CD14-positive monocyte (primary cell): ENCODE results near the gene RAPGEF6. TPM values are rescaled to one million over a fixed set of nuclear protein-coding genes. Genes with fewer than 3 reads are reported as not detected.

Experiments used
- DNase-seq, 3 donors: peaks; one replicate each; pipeline ENCODE4 v3.0.0-alpha.2; 2011 to 2022
- H2AFZ ChIP-seq: 2 replicates; pipeline ENCODE4 v1.6.0; 2012; ENCODE audit warnings: mild to moderate bottlenecking, low read depth, low read length, inconsistent platforms; ENCODE audit not compliant: insufficient read depth, poor library complexity, severe bottlenecking
- H3K27ac ChIP-seq, 2 donors: 1 replicate in 1 of 2; 2 replicates in 1 of 2; pipeline ENCODE4 v1.5.1; 2012 to 2013; ENCODE audit warnings: low read length in 2 of 2, control low read depth in 1 of 2, inconsistent platforms in 1 of 2, low read depth in 1 of 2, mild to moderate bottlenecking in 1 of 2
- H3K27me3 ChIP-seq, 2 donors: one replicate each; pipeline versions ENCODE4 v1.6.0 to v1.6.1; 2011 to 2013; ENCODE audit warnings: low read length in 2 of 2; ENCODE audit not compliant: control insufficient read depth in 2 of 2, insufficient read depth in 2 of 2
- H3K36me3 ChIP-seq, 2 donors: replicated peaks in 1 of 2; 1 replicate in 1 of 2; 2 replicates in 1 of 2; pipeline versions ENCODE4 v1.5.1 to v1.6.1; 2012 to 2013; ENCODE audit warnings: low read length in 2 of 2, control low read depth in 1 of 2, inconsistent platforms in 1 of 2, mild to moderate bottlenecking in 1 of 2; ENCODE audit not compliant: insufficient read depth in 2 of 2, control insufficient read depth in 1 of 2
- H3K4me1 ChIP-seq, 2 donors: 1 replicate in 1 of 2; 2 replicates in 1 of 2; pipeline versions ENCODE4 v1.5.1 to v1.6.1; 2012 to 2013; ENCODE audit warnings: low read length in 2 of 2, control low read depth in 1 of 2, inconsistent platforms in 1 of 2, mild to moderate bottlenecking in 1 of 2, moderate library complexity in 1 of 2; ENCODE audit not compliant: insufficient read depth in 2 of 2, control insufficient read depth in 1 of 2
- H3K4me2 ChIP-seq: replicated peaks from 2 replicates; pipeline ENCODE3; 2012; ENCODE audit warnings: low read length, moderate library complexity, mild to moderate bottlenecking; ENCODE audit not compliant: poor library complexity, severe bottlenecking; ENCODE audit errors: extremely low read depth
- H3K4me3 ChIP-seq, 3 experiments: fragments of 200-600 bp in 1 of 3; sonication (generic) in 1 of 3; replicated peaks in 1 of 3; 1 replicate in 2 of 3; 2 replicates in 1 of 3; pipeline ENCODE4 v1.5.1; 2011 to 2013; ENCODE audit warnings: low read length in 3 of 3, mild to moderate bottlenecking in 3 of 3, control low read depth in 2 of 3, low read depth in 2 of 3, inconsistent platforms in 1 of 3, moderate library complexity in 1 of 3
- H3K79me2 ChIP-seq: 2 replicates; pipeline ENCODE4 v1.6.0; 2012; ENCODE audit warnings: mild to moderate bottlenecking, control low read depth, inconsistent platforms, low read length, moderate library complexity; ENCODE audit not compliant: insufficient read depth
- H3K9ac ChIP-seq: 2 replicates; pipeline ENCODE4 v1.6.0; 2017; ENCODE audit warnings: low read length, mild to moderate bottlenecking; ENCODE audit not compliant: insufficient read depth, poor library complexity, severe bottlenecking
- H3K9me3 ChIP-seq, 2 donors: replicated peaks in 1 of 2; 1 replicate in 1 of 2; 2 replicates in 1 of 2; pipeline versions ENCODE4 v1.5.1 to v1.6.1; 2012 to 2013; ENCODE audit warnings: low read length in 2 of 2, control low read depth in 1 of 2; ENCODE audit not compliant: control insufficient read depth in 1 of 2, insufficient read depth in 1 of 2
- H4K20me1 ChIP-seq: 2 replicates; pipeline ENCODE4 v1.6.0; 2012; ENCODE audit warnings: mild to moderate bottlenecking, low read length, control low read depth, moderate library complexity; ENCODE audit not compliant: insufficient read depth
- H3K27ac Mint-ChIP-seq, 7 donors: one replicate each; pipeline ENCODE4 v1.8.0; 2020; ENCODE audit warnings: mild to moderate bottlenecking in 7 of 7, mixed read lengths in 7 of 7, moderate library complexity in 6 of 7, inconsistent platforms in 2 of 7
- H3K27me3 Mint-ChIP-seq, 3 donors: one replicate each; pipeline ENCODE4 v1.8.0; 2021 to 2022; ENCODE audit warnings: low read depth in 3 of 3, mild to moderate bottlenecking in 3 of 3, mixed read lengths in 3 of 3, moderate library complexity in 3 of 3, inconsistent platforms in 1 of 3
- H3K36me3 Mint-ChIP-seq, 2 donors: one replicate each; pipeline ENCODE4 v1.8.0; 2020; ENCODE audit warnings: mixed read lengths in 2 of 2, inconsistent platforms in 1 of 2, mild to moderate bottlenecking in 1 of 2
- H3K4me1 Mint-ChIP-seq: one replicate; pipeline ENCODE4 v1.8.0; 2020; ENCODE audit warnings: mild to moderate bottlenecking, mixed read lengths
- H3K4me3 Mint-ChIP-seq, 2 donors: one replicate each; pipeline ENCODE4 v1.8.0; 2020; ENCODE audit warnings: mild to moderate bottlenecking in 2 of 2, mixed read lengths in 2 of 2, moderate library complexity in 1 of 2
- H3K9me3 Mint-ChIP-seq, 7 donors: one replicate each; pipeline ENCODE4 v1.8.0; 2020 to 2022; ENCODE audit warnings: mixed read lengths in 7 of 7, mild to moderate bottlenecking in 6 of 7, moderate library complexity in 6 of 7, inconsistent platforms in 2 of 7
- CTCF ChIP-seq: fragments of 200-600 bp; IDR thresholded peaks from one replicate; pipeline ENCODE4 v1.8.0; 2022; ENCODE audit warnings: antibody characterized with exemption, mild to moderate bottlenecking
- WGBS: methylation state at CpG from one replicate; pipeline ENCODE4 v1.1.5; 2013; ENCODE audit warnings: missing lambda C conversion rate; ENCODE audit not compliant: insufficient coverage; 5-methylcytosine and 5-hydroxymethylcytosine counted together
- intact Hi-C, 2 donors: fragments of 100-400 bp; cut with micrococcal nuclease; formaldehyde crosslinking; loops; one replicate each; pipeline versions ENCODE4 v1.15.0 to v1.15.1; 2023
- polyA plus RNA-seq, 3 donors: library from polyadenylated mRNA; depleted of rRNA in 1 of 3; unstranded in 2 of 3; stranded (reverse) in 1 of 3; fragments of 300-500 nt in 2 of 3; fragments of >200 nt in 1 of 3; fragmentation: Illumina TruSeq in 2 of 3; gene quantifications; 1 replicate in 2 of 3; 2 replicates in 1 of 3; pipeline ENCODE4 v1.2.3, GENCODE V29; 2012 to 2021

The RAPGEF6 gene
- polyA plus RNA-seq, 3 donors, result 2.9 to 4.8 (median 4.8) TPM

- Histone ChIP-seq H3K27me3 (no peaks in the 10 kb centered on the region), H2AFZ (no peak overlapping the region), H3K27ac (no peak overlapping the region), H3K9me3 (peaks cover 11 to 20% of the 10 kb centered on the region in 2 donors), H3K4me2 (no peak overlapping the region), H3K79me2 (no peaks in the 10 kb centered on the region), H4K20me1 (no peaks in the 10 kb centered on the region), H3K36me3 (peaks cover 13 to 28% of the 10 kb centered on the region in 2 donors), H3K4me3 (no peak overlapping the region), H3K9ac (no peak overlapping the region), H3K4me1 (no peaks in the 10 kb centered on the region)
- H3K4me1 Mint-ChIP-seq, result no peaks in the 10 kb centered on the region
- DNase-seq, result no peak
- H3K27me3 Mint-ChIP-seq, result peaks cover 0 to 1% (median 0%) of the 10 kb centered on the region in 3 donors
- H3K4me3 Mint-ChIP-seq, result no peak overlapping the region
- no CpG with 5 or more reads among the region's 2 CpGs for WGBS
- no peak for TF ChIP-seq CTCF
- intact Hi-C loops, result no loop called here
- H3K36me3 Mint-ChIP-seq, result peaks cover 38 to 67% of the 10 kb centered on the region in 2 donors
- peaks cover 11 to 22% (median 17%) of the 10 kb centered on the region in 7 donors for H3K9me3 Mint-ChIP-seq
- H3K27ac Mint-ChIP-seq, result peak overlapping the region in 2 of 7 donors; percentile 28 to 55
These were observed 229.0 kb downstream of the RAPGEF6 start for GRCh38 chr5:131406076-131406475.

GRCh38 chr5:131405674-131406073 lies 229.4 kb downstream of the RAPGEF6 start:
- no peak overlapping the region for H3K27ac ChIP-seq
- Mint-ChIP-seq H3K27ac (peak overlapping the region in 2 of 7 donors; percentile 28 to 55), H3K36me3 (peaks cover 39 to 68% of the 10 kb centered on the region in 2 donors), H3K9me3 (peaks cover 13 to 26% (median 21%) of the 10 kb centered on the region in 7 donors), H3K27me3 (peaks cover 0 to 1% (median 0%) of the 10 kb centered on the region in 3 donors), H3K4me3 (no peak overlapping the region), H3K4me1 (no peaks in the 10 kb centered on the region)
- H3K79me2 ChIP-seq, result no peaks in the 10 kb centered on the region
- TF ChIP-seq CTCF, result no peak
- DNase-seq, result no peak
- H3K36me3 ChIP-seq, result peaks cover 13 to 32% of the 10 kb centered on the region in 2 donors
- H3K9ac ChIP-seq, result no peak overlapping the region
- WGBS, result 91% methylated on average over 1 of the region's 2 CpGs
- H4K20me1 ChIP-seq, result no peaks in the 10 kb centered on the region
- H2AFZ ChIP-seq, result no peak overlapping the region
- H3K9me3 ChIP-seq, result peaks cover 15 to 24% of the 10 kb centered on the region in 2 donors
- no peak overlapping the region for H3K4me2 ChIP-seq
- no peaks in the 10 kb centered on the region for H3K27me3 ChIP-seq
- H3K4me3 ChIP-seq, result no peak overlapping the region
- intact Hi-C loops, result no loop called here
- H3K4me1 ChIP-seq, result no peaks in the 10 kb centered on the region
